ENCODE results near the gene EFCAB12.

- TF ChIP-seq EZH2 (IDR thresholded peaks at IDR 0.05; ENCODE audit: borderline replicate concordance, low read length) (no peak), CTCF (IDR thresholded peaks at IDR 0.05; ENCODE audit: low read length) (peak; percentile 99)
These were observed 45.1 kb downstream of the EFCAB12 start for GRCh38 chr3:129383292-129383860.
